GM12875 (cell line): Measurements from ENCODE around the gene FAM222B.
"Not testable (repeated sequence)": the region's sequence is repeated elsewhere in the genome, so short reads cannot be mapped to it uniquely, and the experiment has no call there.

Source experiments
- H3K4me3 ChIP-seq: one replicate; pipeline ENCODE4 v1.5.1; 2011; ENCODE audit warnings: low read depth, low read length, control low read depth
- CTCF ChIP-seq: IDR thresholded peaks from 2 replicates; pipeline ENCODE4 v1.5.1; 2011; ENCODE audit warnings: low read depth, mild to moderate bottlenecking, control low read depth, inconsistent platforms, low read length, moderate library complexity, borderline replicate concordance; ENCODE audit not compliant: insufficient read depth

The FAM222B gene

DNA sequence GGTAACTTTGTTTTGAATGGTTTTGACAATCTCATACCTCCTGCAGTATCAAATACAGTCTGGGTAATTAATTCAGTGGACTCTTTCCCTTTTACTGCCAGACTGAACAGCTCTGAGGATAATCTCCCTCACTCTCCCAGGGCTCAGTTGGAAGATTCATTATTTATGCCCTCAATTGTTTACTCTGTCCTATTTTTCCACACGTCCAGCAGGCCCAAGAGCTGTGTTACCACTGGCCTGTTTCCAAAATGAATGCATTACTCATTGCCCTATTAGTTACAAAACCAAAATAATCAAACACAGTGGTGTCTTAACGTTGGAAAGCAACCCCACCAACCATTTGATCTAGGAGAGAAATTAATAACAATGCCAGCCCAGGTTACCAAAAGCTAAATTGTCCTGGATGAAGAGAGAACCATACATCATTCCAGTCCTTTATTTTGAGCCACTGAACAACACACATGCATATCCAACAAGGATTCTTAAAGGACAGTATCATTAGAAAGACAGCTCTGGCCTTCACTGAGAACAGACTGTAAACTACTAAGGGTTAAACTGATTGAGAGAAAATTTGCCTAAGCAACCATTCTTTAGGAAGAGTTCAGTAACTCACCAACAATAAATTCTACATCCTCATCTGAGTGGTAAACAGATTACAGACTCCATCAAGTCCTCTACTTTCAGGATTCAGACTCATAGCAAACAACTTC, 34.5 kb downstream of the FAM222B start:
- TF ChIP-seq CTCF: no peak
- no peak overlapping the region for H3K4me3 ChIP-seq

GRCh38 chr17:28796062-28796461, 46.5 kb downstream of the FAM222B start:
- H3K4me3 ChIP-seq: no peak overlapping the region
- TF ChIP-seq CTCF: no peak

DNA sequence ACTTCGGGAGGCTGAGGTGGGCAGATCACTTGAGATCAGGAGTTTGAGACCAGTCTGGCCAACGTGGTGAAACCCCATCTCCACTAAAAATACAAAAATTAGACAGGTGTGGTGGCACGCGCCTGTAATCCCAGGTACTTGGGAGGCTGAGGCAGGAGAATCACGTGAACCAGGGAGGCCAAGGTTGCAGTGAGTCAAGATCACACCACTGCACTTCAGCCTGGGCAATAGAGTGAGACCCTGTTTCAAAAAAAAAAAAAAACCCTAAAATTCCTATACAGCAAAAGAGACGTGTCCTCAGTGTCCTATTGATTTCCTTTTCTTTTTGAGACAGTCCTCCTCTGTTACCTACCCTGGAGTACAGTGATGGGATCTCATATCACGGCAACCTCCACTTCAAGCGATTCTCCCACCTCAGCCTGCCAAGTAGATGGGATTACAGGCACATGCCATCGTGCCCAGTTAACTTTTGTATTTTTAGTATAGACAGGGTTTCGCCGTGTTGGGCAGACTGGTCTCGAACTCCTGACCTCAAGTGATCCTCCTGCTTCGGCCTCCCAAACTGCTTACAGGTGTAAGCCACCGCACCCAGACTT, 47.6 kb downstream of the FAM222B start:
- not testable (repeated sequence) for H3K4me3 ChIP-seq

GRCh38 chr17:28792877-28793661, 49.5 kb downstream of the FAM222B start:
- TF ChIP-seq CTCF: no peak
- H3K4me3 ChIP-seq: no peak overlapping the region

DNA sequence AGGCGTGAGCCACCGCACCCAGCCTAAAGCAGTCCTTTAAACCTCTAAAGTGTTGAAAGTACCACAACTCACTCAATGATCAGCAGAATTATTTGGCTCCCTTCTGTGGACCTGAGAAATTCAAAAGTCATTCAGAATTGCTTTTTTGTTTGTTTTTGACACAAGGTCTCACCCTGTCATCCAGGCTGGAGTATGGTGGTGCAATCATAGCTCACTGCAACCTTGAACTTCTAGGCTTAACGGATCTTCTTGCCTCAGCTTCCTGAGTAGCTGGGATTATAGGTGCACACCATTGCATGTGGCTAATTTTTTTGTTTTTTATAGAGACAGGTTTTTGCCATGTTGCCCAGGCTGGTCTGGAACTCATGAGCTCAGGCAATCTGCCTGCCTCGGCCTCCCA, 54.5 kb downstream of the FAM222B start:
- H3K4me3 ChIP-seq: no peak overlapping the region
- TF ChIP-seq CTCF: no peak

DNA sequence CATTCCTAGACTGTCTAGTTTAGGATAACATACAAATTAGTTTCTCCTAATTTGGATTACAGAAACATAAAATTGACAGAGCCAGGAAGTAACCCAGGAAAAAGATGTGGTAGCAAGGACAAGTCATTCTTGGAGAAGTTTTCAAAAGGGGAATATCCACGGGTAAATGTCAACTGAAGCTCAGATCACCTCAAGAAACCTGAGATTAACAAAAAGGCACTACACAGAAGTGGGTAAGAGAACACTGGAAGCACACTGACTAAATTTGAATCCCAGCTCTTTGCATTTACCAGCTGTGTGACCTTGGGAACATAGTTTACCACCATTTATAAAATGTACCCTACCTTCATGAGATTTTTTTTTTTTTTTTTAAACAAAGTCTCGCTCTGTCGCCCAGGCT, 59.4 kb downstream of the FAM222B start:
- no peak overlapping the region for H3K4me3 ChIP-seq
- no peak for TF ChIP-seq CTCF

DNA sequence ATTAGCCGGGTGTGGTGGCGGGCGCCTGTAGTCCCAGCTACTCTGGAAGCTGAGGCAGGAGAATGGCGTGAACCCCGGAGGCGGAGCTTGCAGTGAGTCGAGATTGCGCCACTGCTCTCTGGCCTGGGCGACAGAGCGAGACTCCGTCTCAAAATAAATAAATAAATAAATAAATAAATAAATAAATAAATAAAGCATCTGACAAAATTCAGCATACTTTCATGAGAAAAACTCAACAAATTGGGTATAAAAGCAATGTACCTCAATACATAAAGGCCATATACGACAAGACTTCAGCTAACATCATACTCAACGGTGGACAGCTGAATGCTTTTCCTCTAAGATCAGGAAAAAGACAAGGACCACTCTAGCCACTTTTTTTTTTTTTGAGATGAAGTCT, 63.0 kb downstream of the FAM222B start:
- H3K4me3 ChIP-seq: not testable (repeated sequence)

GRCh38 chr17:28777178-28777577, 65.4 kb downstream of the FAM222B start:
- H3K4me3 ChIP-seq: no peak overlapping the region
- no peak for TF ChIP-seq CTCF
